Gastroesophageal sphincter (tissue), 4 donors: ENCODE measurements around the gene VPS39. TPM values are rescaled to one million over a fixed set of nuclear protein-coding genes. Genes with fewer than 3 reads are reported as not detected.

Experiments used
- ATAC-seq: fragments of 150-250 bp; one replicate; pipeline ENCODE4 v1.9.1; 2016; ENCODE audit warnings: mild to moderate bottlenecking, moderate library complexity
- H3K27ac ChIP-seq, 4 donors: fragments of 200-600 bp; sonication (generic) in 3 of 4; 1 replicate in 3 of 4; 2 replicates in 1 of 4; pipeline ENCODE4 v1.5.1; 2016 to 2019
- H3K27me3 ChIP-seq: fragments of 200-600 bp; sonication (generic); one replicate; pipeline ENCODE4 v1.5.1; 2019
- H3K36me3 ChIP-seq, 2 donors: fragments of 200-600 bp; sonication (generic); one replicate each; pipeline ENCODE4 v1.5.1; 2019; ENCODE audit warnings: control low read depth in 1 of 2
- H3K4me1 ChIP-seq, 3 donors: fragments of 200-600 bp; sonication (generic); 1 replicate in 2 of 3; 2 replicates in 1 of 3; pipeline ENCODE4 v1.5.1; 2016 to 2019; ENCODE audit warnings: control low read depth in 2 of 3
- H3K4me3 ChIP-seq, 2 donors: fragments of 200-600 bp; sonication (generic); one replicate each; pipeline ENCODE4 v1.5.1; 2019; ENCODE audit warnings: mild to moderate bottlenecking in 1 of 2, moderate library complexity in 1 of 2
- H3K9me3 ChIP-seq, 3 donors: fragments of 200-600 bp; sonication (generic); one replicate each; pipeline ENCODE4 v1.5.1; 2017 to 2019; ENCODE audit warnings: control low read depth in 2 of 3
- EP300 ChIP-seq: sonication (generic); formaldehyde crosslinking; IDR thresholded peaks from one replicate; pipeline ENCODE4 v1.6.1; 2017; ENCODE audit warnings: antibody characterized with exemption, mild to moderate bottlenecking
- POLR2A ChIP-seq, 2 donors: fragments of 450-650 bp; IDR thresholded peaks; one replicate each; pipeline ENCODE4 v1.6.1; 2017; ENCODE audit warnings: antibody characterized with exemption in 2 of 2, mild to moderate bottlenecking in 2 of 2, moderate library complexity in 1 of 2
- POLR2AphosphoS5 ChIP-seq: sonication (generic); formaldehyde crosslinking; IDR thresholded peaks from one replicate; pipeline ENCODE4 v1.6.1; 2017; ENCODE audit warnings: antibody characterized with exemption
- WGBS, 2 donors: methylation state at CpG; one replicate each; pipeline ENCODE4 v1.1.5; 2018; ENCODE audit warnings: low coverage in 1 of 2; 5-methylcytosine and 5-hydroxymethylcytosine counted together
- total RNA-seq, 4 donors: library from RNA; depleted of rRNA; stranded (reverse); fragments of >200 nt; gene quantifications; one replicate each; pipeline ENCODE4 v1.1.0, GENCODE V29; 2016
- TF ChIP-seq, protein P1 (sequence below), 4 experiments: fragments of 200-600 bp in 2 of 4; fragments of 450-650 bp in 2 of 4; sonication (generic) in 1 of 4; IDR thresholded peaks; one replicate each; pipeline ENCODE4 v1.5.1; 2017 to 2019; ENCODE audit warnings: antibody characterized with exemption in 4 of 4, mild to moderate bottlenecking in 2 of 4, moderate library complexity in 2 of 4

The VPS39 gene
- total RNA-seq, 4 donors from 2014 or later, result 53.5 to 104 (median 76.6) TPM

GRCh38 chr15:42145546-42146455 lies 62.3 kb downstream of the VPS39 start:
- no peak for TF ChIP-seq EP300
- TF ChIP-seq, protein P1, sequence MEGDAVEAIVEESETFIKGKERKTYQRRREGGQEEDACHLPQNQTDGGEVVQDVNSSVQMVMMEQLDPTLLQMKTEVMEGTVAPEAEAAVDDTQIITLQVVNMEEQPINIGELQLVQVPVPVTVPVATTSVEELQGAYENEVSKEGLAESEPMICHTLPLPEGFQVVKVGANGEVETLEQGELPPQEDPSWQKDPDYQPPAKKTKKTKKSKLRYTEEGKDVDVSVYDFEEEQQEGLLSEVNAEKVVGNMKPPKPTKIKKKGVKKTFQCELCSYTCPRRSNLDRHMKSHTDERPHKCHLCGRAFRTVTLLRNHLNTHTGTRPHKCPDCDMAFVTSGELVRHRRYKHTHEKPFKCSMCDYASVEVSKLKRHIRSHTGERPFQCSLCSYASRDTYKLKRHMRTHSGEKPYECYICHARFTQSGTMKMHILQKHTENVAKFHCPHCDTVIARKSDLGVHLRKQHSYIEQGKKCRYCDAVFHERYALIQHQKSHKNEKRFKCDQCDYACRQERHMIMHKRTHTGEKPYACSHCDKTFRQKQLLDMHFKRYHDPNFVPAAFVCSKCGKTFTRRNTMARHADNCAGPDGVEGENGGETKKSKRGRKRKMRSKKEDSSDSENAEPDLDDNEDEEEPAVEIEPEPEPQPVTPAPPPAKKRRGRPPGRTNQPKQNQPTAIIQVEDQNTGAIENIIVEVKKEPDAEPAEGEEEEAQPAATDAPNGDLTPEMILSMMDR (IDR thresholded peaks at IDR 0.05), result no peak
- no peak for TF ChIP-seq POLR2A (IDR thresholded peaks at IDR 0.05)
- TF ChIP-seq POLR2AphosphoS5, result no peak
- no peak for ATAC-seq
- Histone ChIP-seq H3K9me3 (no peaks in the 10 kb centered on the region), H3K4me1 (no peaks in the 10 kb centered on the region), H3K4me3 (no peak overlapping the region), H3K27ac (no peak overlapping the region), H3K36me3 (no peaks in the 10 kb centered on the region), H3K27me3 (peaks cover 17% of the 10 kb centered on the region)
- 76 to 100% methylated on average over 1 to 6 of the region's 29 CpGs for WGBS, 2 donors

GRCh38 chr15:42144841-42145375 lies 63.2 kb downstream of the VPS39 start:
- Histone ChIP-seq H3K4me1 (no peaks in the 10 kb centered on the region), H3K27me3 (peaks cover 17% of the 10 kb centered on the region), H3K27ac (no peak overlapping the region), H3K4me3 (no peak overlapping the region), H3K9me3 (no peaks in the 10 kb centered on the region), H3K36me3 (no peaks in the 10 kb centered on the region)
- no peak for ATAC-seq
- 50 to 86% methylated on average over 6 of the region's 9 CpGs for WGBS, 2 donors
- TF ChIP-seq, protein P1 (IDR thresholded peaks at IDR 0.05), result no peak
- no peak for TF ChIP-seq EP300
- no peak for TF ChIP-seq POLR2AphosphoS5
- TF ChIP-seq POLR2A (IDR thresholded peaks at IDR 0.05), result no peak

DNA sequence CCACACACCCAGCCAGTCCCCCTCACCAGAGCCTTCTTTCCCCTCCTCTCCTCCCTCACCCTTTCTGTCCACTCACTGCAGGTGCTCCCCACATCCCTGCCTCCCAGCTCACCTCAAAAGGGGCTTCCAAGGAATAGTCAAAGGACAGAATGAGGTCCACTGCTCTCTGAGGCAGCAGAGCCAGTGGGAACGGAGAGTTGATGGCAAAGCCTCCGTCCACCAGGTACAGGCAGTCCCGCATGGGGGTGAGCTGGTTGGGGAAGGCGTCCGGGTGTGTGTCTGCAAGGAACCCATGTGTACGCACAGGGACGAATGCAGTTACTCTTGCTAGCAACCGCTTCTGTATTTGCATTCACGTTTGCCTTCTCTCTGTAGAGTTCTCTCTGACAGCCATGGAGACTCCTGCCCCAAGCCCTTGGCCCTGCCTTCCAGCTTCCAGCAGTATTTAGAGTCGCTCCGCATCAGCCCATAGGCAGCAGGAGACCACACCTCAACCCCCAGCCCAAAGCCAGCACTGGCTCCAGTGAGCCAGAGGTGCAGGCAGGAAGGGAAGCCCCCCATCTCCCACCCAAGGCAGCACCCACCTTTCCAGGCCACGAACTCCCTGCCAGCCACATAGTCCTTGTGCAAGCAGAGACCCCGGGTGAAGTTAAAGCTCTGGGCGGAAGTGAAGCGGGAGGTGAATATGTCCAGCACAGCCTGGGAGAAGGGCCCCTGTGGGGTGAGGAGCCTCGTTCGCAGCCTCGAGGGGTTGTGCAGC lies 64.1 kb downstream of the VPS39 start:
- Histone ChIP-seq H3K9me3 (no peaks in the 10 kb centered on the region), H3K27me3 (peaks cover 17% of the 10 kb centered on the region), H3K4me1 (no peaks in the 10 kb centered on the region), H3K4me3 (no peak overlapping the region), H3K27ac (no peak overlapping the region), H3K36me3 (no peaks in the 10 kb centered on the region)
- ATAC-seq, result no peak
- TF ChIP-seq EP300, result no peak
- TF ChIP-seq, protein P1 (IDR thresholded peaks at IDR 0.05), result no peak
- TF ChIP-seq POLR2AphosphoS5, result no peak
- no peak for TF ChIP-seq POLR2A (IDR thresholded peaks at IDR 0.05)
- 40 to 70% methylated on average over 1 to 6 of the region's 18 CpGs for WGBS, 2 donors

DNA sequence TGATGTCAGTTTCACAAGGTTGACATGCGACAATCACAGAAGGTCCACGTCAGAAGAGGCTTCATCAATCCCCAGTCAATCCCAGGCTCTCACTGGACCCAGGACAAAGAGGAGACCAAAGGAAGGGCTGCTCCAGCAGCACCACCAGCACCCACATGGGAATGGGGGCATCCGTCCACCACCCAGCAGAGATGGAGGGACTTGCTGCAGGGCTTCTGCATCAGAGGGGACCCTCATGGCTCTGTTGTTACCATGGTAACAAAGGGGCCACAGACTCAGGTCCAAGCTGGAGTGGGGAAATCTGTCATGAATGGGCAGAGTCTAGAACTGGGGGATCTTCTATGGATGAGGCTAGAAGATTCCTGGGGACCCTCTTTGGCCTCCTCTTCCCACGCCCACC lies 64.7 kb downstream of the VPS39 start:
- WGBS, 2 donors, result 100% methylated on average over 1 of the region's 4 CpGs
- H3K4me3 ChIP-seq, result no peak overlapping the region
- no peaks in the 10 kb centered on the region for H3K9me3 ChIP-seq
- H3K4me1 ChIP-seq, result no peaks in the 10 kb centered on the region
- H3K27me3 ChIP-seq, result peaks cover 17% of the 10 kb centered on the region
- no peaks in the 10 kb centered on the region for H3K36me3 ChIP-seq
- no peak for ATAC-seq
- TF ChIP-seq, protein P1 (IDR thresholded peaks at IDR 0.05), result no peak
- TF ChIP-seq POLR2AphosphoS5 (no peak), POLR2A (IDR thresholded peaks at IDR 0.05) (no peak), EP300 (no peak)
- no peak overlapping the region for H3K27ac ChIP-seq
